NK-92 (cell line): ENCODE measurements around the gene EFHC1.
"Not testable (repeated sequence)": the region's sequence is repeated elsewhere in the genome, so short reads cannot be mapped to it uniquely, and the experiment has no call there.

Experiments used
- DNase-seq: peaks from one replicate; lab custom pipeline; 2025; ENCODE audit not compliant: unreplicated experiment; lab: John Stamatoyannopoulos, UW

EFHC1 gene

GRCh38 chr6:52435345-52435744, 15.2 kb downstream of the EFHC1 start:
- DNase-seq: no peak

DNA sequence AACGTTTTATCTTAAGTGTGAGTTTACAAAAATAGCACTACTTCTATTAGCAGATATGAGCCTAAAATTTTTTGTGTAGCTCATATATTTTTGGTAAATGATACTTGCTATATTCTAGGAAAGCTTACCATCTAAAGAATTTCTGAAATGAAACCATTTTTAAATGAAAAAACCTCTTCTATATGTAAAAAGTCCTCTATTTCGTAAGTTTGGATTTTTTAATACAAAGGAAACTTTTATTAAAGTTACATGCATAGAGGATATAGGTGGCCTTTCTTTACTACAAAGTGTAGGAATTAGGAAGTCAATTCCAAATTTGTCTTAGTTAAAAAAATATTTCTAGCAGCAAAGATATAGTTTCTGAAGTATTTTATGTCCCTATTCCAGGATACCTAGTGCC, 18.8 kb downstream of the EFHC1 start:
- DNase-seq: no peak

GRCh38 chr6:52454556-52454955, 34.4 kb downstream of the EFHC1 start:
- no peak for DNase-seq

DNA sequence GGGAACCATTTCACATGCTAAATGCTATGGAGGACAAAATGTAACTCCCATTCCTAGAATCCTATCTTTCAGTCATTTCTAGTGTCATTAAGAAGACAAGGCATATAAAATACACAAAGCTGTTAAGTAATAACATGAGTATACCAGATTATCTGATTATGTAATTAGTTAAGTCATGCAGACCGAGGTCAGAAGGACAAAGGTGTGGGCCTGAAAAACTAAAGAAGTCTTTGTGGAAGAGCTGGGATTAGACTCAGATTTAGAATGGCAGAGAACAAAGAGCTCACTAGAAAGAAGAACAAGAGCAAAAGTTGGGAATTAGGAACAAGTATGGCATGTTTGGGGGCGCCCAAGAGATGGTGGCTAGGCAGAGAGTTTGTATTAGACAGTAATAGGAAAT, 37.0 kb downstream of the EFHC1 start:
- no peak for DNase-seq

GRCh38 chr6:52461194-52461593, 41.1 kb downstream of the EFHC1 start:
- DNase-seq: not testable (repeated sequence)

- DNase-seq: no peak
Measured at GRCh38 chr6:52474173-52474572, 54.0 kb downstream of the EFHC1 start.

DNA sequence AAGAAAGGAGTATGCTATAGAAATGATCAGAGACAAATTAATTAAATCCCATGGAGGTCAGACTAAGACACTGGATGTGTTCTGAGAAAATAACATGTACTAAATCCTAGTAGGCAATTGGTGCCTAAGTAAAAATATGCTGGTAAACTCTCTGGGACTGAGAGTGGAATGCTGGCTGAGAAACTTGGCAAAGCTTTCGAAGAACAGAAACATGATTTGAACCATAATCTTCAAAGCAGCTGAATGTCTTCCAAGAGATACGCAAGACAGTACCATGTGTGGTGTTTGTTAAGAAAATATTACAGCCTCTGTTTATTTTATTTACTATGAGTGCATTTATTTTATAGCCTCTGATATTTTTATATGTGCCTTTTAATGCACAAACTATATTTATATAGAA, 55.2 kb downstream of the EFHC1 start:
- no peak for DNase-seq

- no peak for DNase-seq
Measured at GRCh38 chr6:52482903-52483670, 62.9 kb downstream of the EFHC1 start.

DNA sequence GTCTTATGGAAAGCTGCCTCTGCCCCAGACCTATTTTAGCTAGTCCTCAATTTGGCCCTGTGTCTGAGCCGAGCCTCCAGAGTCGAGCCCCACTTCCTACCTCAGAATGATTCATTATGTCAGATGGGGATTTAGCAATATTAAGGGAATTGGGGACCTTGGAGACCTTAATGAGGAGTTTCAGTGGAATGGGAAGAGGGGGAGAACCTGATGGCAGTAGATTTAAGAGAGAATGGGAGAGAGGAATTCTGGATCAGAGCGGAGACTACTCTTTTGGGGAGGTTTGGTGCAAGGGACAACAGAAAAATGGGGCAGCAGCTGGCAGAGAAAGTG, 63.5 kb downstream of the EFHC1 start:
- no peak for DNase-seq

GRCh38 chr6:52489881-52490280, 69.7 kb downstream of the EFHC1 start:
- no peak for DNase-seq

- no peak for DNase-seq
Measured at GRCh38 chr6:52491203-52492069, 71.3 kb downstream of the EFHC1 start.

DNA sequence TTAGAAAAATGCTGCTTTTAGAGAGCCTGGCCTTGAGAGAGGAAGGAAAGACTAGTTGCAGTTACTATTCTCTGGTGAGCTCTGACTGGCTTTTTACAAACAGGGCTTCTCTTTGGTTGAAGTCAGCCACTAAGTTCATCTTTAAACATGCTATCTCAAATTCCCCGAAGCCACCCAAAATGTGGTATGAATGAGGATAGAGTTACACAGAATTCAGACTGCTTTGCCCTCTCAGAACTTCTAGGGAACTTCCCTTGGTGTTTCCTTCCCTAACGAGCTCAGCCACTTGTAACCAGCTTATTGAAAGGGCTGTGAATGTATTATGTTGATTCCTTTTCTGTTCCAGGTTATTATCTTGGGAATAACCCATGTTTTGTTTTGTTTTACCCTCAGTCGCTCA, 73.5 kb downstream of the EFHC1 start:
- no peak for DNase-seq

DNA sequence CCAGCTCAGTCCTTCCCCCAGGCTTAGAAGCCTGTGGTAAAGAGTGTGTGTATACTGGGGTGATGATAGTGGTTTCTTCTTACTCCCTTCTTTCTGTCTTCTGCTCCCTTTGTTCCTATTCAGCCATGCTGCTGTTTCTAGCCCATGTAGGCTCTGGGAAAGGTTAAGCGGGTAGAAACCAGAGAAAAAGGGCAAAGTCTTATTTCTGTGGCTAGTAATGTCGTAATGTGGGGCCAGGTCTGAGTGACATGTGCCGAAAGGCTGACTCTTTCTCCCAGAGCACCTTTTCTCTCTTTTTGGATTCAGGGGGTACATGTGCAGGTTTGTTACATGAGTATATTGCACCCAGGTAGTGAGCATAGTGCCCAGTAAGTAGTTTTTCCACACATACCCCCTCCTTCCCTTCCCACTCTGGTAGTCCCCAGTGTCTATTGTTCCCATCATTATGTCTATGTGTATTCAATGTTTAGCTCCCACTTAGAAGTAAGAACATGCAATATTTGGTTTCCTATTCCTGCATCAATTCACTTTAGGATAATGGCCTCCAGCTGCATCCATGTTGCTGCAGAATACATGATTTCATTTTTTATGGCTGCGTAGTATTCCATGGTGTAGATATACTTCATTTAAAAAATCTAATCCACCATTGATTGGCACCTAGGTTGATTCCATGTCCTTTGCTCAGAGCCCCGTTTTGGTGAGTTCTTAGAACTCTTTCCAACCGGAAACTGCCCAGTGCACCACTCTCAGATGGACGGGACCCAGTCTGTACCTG, 74.3 kb downstream of the EFHC1 start:
- DNase-seq: no peak

DNA sequence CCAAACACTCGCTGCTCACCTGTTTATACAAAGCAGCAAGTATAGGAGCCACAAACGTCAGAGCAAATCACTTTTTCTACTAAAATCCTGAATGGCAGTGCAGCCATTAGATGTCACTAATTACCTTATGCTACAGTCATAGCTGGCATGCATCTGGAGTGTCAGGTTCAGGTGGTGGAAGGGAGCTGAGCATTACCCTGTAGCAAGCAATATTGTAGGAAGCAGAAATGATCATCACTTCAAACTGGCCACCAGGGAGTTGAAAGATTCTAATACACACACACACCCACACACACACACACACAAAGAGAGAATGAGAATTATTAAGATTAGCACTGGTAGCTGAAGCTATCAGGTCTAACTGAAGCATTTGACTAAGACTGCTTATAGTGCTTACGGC, 75.8 kb downstream of the EFHC1 start:
- no peak for DNase-seq

DNA sequence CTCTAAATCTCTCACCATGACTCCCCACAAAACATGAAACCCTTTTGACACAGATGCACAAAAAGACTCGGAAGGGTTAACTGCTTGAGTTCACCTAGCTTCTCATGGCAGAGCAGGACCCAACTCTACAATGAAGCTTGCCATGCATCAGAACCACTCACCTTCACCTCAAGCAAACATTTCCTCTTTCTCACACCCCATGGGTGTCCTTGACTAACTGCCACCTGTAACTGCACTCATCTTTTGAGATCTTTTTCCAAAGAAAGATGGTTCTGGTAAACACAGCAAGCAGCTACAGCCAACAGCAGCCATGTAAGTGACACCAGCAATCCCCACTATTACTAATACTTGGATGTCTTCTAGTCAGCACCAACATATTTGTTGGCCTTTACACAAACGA, 76.5 kb downstream of the EFHC1 start:
- DNase-seq: no peak

- DNase-seq: no peak
Measured at GRCh38 chr6:52497652-52498408, 77.7 kb downstream of the EFHC1 start.

DNA sequence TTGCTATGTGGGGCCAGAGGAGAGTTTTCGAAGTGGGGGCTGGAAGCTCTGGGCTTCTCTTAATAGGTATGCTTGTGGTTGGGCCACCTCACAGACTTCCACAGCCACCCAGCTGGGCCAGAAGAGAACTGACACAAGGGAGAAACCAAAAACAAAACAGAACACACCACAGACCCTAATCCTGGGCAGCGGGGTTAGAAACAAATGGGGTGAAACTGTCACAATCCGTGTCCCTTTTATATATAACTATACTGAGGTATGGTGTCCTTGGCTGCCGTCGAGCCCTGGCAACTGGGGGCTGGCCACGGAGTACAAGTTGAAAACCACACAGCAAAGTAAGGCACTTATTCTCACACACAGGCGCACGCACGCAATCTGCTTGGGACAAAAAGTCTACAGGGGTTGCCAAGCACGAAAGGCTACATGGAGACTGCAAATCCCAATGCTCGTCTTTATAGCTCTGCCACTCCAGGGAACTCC, 78.4 kb downstream of the EFHC1 start:
- DNase-seq: no peak

- DNase-seq: no peak
Measured at GRCh38 chr6:52499026-52499425, 78.9 kb downstream of the EFHC1 start.

GRCh38 chr6:52499681-52500236, 79.6 kb downstream of the EFHC1 start:
- no peak for DNase-seq
